Measurements from ENCODE around the gene NEURL1B. TPM values are rescaled to one million over a fixed set of nuclear protein-coding genes. Genes with fewer than 3 reads are reported as not detected.
"Not testable (repeated sequence)": the region's sequence is repeated elsewhere in the genome, so short reads cannot be mapped to it uniquely, and the experiment has no call there.

The NEURL1B gene
- total RNA-seq, 2 donors from 2014 or later: 0.23 to 1.4 TPM

GRCh38 chr5:172707285-172708182, 66.5 kb downstream of the NEURL1B start:
- no peak for DNase-seq (ENCODE audit: low spot score in 2 of 2)
- Mint-ChIP-seq H3K9me3 (no peaks in the 10 kb centered on the region), H3K36me3 (no peaks in the 10 kb centered on the region), H3K27ac (no peak overlapping the region)
- ATAC-seq: no peak

DNA sequence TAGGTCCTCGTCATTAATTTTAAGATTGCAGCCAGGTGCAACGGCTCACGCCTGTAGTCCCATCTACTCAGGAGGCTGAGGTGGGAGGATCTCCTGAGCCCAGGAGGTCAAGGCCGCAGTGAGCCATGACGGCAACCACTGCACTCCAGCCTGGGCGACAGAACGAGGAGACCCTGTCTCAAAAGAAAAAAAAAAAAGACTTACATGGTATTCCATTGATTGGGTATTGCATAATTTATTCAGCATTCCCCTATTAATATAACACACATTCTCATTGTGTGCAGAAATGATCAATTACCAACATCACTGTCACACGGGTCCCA, 67.1 kb downstream of the NEURL1B start:
- H3K9me3 Mint-ChIP-seq: no peaks in the 10 kb centered on the region
- H3K36me3 Mint-ChIP-seq: no peaks in the 10 kb centered on the region
- H3K27ac Mint-ChIP-seq: no peak overlapping the region
- DNase-seq (ENCODE audit: low spot score in 2 of 2) (no peak), ATAC-seq (no peak)

GRCh38 chr5:172710676-172711075, 69.6 kb downstream of the NEURL1B start:
- ATAC-seq: no peak
- DNase-seq (ENCODE audit: low spot score in 2 of 2): no peak
- no peak overlapping the region for H3K27ac Mint-ChIP-seq

DNA sequence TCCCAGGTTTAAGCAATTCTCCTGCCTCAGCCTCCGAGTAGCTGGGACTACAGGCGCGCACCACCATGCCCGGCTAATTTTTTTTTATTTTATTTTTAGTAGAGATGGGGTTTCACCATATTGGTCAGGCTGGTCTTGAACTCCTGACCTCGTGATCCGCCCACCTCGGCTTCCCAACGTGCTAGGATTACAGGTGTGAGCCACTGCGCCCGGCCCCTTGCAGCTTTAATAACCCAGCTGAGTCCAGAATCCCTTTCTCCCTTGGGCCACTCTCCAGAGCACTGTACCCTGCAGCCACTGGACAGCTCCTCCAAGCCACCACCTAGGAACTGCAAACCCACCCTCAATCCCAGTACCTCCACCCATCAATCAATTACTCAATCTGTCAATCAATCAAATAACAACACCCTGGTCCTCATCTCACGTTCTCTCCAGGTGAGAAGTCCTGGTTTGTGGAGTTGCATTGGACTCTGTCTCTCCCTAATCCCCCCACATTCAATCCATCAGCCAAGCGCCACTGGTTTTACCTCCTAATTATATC, 70.3 kb downstream of the NEURL1B start:
- not testable (repeated sequence) for H3K9me3 Mint-ChIP-seq; ATAC-seq; DNase-seq (ENCODE audit: low spot score in 2 of 2); H3K27ac Mint-ChIP-seq; H3K36me3 Mint-ChIP-seq

More at GRCh38 chr5:172710676-172711075, 69.6 kb downstream of the NEURL1B start:
- no peaks in the 10 kb centered on the region for H3K36me3 Mint-ChIP-seq
- no peaks in the 10 kb centered on the region for H3K9me3 Mint-ChIP-seq

DNA sequence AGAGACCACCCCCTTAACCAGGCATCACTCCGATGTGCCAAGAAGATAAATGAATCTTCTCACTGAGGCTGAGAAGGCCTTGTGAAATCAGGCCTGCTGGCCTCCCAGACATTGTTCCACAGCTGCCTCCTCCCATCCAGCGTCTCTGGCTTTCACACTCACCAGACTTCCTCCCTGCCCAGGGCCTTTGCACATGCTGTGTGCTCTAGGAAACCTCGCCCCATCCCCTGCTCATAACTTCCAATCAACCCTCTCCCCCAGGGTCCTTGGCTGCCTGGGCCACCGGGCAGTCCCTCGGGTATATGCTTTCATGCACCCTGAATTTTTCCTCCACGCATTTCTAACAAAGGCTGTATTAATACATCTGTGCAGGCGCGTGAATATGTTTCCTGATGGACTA, 71.5 kb downstream of the NEURL1B start:
- ATAC-seq: no peak

DNA sequence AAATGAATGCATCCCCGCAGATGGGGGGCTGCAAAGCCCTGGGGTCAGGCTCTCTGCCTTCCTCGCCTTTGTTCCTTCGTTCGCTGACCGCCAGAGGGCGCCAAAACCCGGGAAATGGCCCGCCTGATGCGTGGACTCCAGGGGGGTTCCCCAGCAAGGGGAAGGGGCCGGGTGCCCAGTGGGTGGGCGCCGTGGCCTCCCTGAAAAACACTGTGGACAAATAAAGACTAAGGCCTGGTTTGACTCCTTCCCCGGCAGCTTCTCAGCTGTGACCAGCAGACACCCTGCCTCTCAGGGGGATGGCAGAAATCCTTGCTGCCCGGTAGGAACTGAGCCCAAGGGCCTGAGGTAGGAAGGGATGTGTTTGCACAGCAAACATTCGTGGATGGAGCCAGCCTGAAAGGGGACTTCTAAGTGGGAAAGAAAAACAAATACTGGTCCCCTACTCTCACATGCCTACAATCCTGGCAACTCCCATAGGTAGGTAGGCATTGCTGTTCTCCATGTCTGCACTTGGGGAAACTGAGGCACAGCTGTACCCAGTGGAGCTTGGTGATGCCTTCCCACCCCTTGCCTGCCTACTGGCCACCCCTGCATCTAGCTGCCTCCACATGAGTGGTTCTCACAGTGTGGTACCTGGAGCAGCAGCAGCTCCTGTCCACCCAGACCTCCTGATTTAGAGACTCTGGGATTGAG, 72.2 kb downstream of the NEURL1B start:
- no peak overlapping the region for H3K27ac Mint-ChIP-seq
- peak; percentile 60 to 68 for ATAC-seq

More for the DNA sequence above, 71.5 kb downstream of the NEURL1B start:
- no peak for DNase-seq (ENCODE audit: low spot score in 2 of 2)
- no peaks in the 10 kb centered on the region for H3K36me3 Mint-ChIP-seq
- no peak overlapping the region for H3K27ac Mint-ChIP-seq
- no peaks in the 10 kb centered on the region for H3K9me3 Mint-ChIP-seq

GRCh38 chr5:172713809-172714490, 72.9 kb downstream of the NEURL1B start:
- no peak overlapping the region for H3K27ac Mint-ChIP-seq
- H3K9me3 Mint-ChIP-seq: no peaks in the 10 kb centered on the region
- DNase-seq (ENCODE audit: low spot score in 2 of 2): no peak
- no peaks in the 10 kb centered on the region for H3K36me3 Mint-ChIP-seq
- ATAC-seq: no peak

More for the DNA sequence above, 72.2 kb downstream of the NEURL1B start:
- Mint-ChIP-seq H3K36me3 (no peaks in the 10 kb centered on the region), H3K9me3 (no peaks in the 10 kb centered on the region)
- DNase-seq (ENCODE audit: low spot score in 2 of 2): peak; percentile 68 to 84

DNA sequence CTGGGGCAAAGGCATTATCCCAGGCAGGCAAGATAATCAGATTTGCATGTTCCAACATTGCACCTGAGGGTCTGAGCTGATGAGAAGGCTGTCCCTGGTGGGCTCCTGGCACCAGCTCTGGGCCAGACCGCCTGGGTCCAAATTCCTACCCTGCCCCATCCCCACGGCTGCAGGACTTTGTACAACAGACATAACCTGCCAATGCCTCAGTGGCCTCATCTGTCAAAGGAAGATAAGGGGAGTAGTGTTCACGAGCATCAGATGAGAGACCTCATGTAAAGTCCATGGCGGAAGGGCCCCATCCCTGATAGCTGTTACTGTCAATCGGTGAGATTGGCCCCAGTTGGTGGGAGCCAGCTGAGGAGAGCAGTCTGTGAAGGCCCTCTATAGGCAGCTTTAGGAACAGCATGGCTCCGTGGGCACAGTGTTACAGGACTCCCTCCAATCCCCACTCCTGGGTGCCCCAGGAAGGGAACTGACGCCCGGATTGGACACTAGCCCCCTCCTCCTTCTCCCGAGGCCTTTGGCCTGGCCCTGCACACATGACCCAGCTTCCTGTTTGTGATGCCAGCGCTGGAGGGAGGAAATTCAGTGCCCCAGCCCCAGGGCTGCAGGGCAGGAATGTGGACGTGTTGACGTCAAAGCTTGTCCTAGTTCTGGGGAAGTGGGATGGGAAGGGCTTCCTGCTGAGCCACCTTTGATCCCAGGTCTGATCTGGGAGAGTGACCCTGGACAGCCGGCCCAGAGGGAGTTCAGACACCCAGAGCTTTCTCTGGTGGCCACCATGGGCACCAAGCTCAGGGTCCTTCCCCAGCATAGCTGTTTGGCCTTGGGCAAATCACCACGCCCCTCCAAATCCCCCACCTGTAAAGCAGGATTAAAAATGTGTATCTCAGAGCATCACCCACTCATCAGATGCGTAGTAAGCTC, 73.7 kb downstream of the NEURL1B start:
- ATAC-seq (peak; percentile 75 to 83), DNase-seq (ENCODE audit: low spot score in 2 of 2) (peak in 1 of 2 donors; percentile 71)
- H3K36me3 Mint-ChIP-seq: no peaks in the 10 kb centered on the region
- no peaks in the 10 kb centered on the region for H3K9me3 Mint-ChIP-seq
- H3K27ac Mint-ChIP-seq: no peak overlapping the region

DNA sequence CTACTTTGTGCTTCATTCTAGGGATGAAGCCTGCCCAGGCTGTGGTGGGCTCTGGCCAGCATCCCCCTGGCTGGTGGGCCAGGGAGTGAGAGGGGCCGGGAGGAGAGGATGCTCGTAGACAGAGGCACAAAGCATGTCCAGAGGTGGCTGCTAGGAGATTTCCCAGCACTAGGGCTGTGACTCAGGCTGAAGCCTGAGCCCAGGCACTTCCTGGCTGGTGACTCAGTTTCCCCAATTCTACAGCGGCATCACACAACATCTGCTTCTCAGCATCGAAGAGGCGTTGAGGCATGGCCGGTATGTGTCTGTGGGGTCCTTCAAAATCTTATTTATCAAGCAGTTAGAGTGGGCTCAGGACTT, 74.3 kb downstream of the NEURL1B start:
- ATAC-seq (no peak), DNase-seq (ENCODE audit: low spot score in 2 of 2) (no peak)
- Mint-ChIP-seq H3K27ac (no peak overlapping the region), H3K36me3 (no peaks in the 10 kb centered on the region), H3K9me3 (no peaks in the 10 kb centered on the region)

DNA sequence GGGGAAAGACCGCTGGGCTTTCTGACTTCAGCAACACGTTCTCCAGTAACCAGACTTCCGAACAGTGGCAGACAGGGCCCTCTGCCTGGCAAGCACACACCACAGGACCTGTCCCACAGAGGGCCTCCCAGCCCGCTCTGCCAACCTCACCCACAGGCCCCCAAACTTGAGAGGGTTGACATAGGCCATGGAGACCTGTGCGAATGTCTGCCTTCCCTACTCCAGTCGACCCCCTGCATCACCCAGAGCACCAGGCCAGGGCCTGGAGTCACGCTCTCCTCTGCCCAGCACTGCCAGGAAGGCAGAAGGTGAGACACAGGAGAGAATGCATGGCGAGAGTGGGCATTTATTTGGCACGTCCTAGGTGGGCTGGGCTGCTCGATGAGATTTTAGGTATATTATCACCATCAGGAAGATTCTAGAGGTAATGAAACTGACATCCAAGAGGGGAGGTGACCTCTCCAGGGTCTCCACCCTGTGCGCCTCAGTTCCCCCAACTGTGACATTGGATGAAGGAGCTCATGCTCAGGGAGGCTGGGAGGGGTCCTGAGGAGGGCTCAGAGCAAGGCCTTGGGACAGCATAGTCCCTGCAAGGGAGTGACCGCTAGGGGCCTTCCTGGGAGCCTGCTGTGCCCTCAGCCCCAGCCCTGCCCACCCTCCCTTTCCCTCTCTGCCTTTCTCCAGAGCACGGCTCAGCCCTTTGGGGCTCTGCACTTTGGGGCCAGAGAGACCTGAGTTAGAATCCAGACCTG, 75.0 kb downstream of the NEURL1B start:
- ATAC-seq (no peak), DNase-seq (ENCODE audit: low spot score in 2 of 2) (no peak)
- no peak overlapping the region for H3K27ac Mint-ChIP-seq

DNA sequence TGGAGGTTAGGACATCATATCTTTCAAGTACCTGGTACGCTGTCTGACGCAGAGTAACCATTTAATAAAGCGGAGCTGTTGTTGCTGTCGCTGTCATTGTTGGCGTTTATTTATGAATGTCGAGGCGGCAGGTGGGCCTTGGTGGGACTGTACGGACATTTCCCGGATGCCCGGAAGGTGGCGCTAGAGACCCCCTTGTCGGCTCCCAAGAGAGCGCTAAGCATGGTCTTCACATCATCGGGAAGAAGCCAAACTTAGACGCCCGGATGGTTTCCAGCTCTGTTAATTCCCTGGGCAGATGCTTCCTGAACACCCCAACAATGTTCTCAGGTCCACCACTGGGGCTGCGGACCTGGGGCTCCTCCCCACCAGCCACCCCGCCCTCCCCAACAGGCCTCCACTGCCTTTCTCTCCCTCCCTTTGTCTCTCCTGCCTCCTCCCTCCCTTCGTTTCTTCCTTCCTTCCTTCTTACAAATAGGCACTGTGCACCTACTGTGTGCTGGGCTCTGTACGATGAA, 75.8 kb downstream of the NEURL1B start:
- Mint-ChIP-seq H3K9me3 (no peaks in the 10 kb centered on the region), H3K36me3 (no peaks in the 10 kb centered on the region), H3K27ac (no peak overlapping the region)
- peak; percentile 72 to 75 for ATAC-seq
- peak; percentile 76 to 81 for DNase-seq (ENCODE audit: low spot score in 2 of 2)

More for the DNA sequence above, 75.0 kb downstream of the NEURL1B start:
- Mint-ChIP-seq H3K36me3 (no peaks in the 10 kb centered on the region), H3K9me3 (no peaks in the 10 kb centered on the region)

GRCh38 chr5:172717481-172718195, 76.6 kb downstream of the NEURL1B start:
- H3K9me3 Mint-ChIP-seq: no peaks in the 10 kb centered on the region
- H3K27ac Mint-ChIP-seq: no peak overlapping the region
- DNase-seq (ENCODE audit: low spot score in 2 of 2): no peak
- no peaks in the 10 kb centered on the region for H3K36me3 Mint-ChIP-seq
- no peak for ATAC-seq

DNA sequence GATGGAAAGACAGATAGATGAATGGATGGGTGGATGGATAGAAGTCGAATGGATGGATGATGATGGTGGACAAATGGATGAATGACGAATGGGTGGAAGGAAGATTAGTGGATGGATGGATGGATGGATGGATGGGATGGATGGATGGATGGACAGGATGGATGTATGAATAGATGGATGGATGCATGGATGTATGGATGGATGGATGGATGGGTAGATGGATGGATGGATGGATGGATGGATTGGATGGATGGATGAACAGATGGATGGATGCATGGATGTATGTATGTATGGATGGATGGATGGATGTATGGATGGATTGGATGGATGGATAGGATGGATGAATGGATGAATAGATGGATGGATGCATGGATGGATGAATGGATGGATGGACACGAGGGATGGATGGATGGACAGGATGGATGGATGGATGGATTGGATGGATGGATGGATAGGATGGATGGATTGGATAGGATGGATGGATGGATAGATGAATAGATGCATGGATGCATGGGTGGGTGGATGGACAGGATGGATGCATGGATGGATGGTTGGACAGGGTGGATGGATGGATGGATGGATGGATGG, 77.6 kb downstream of the NEURL1B start:
- no peak for ATAC-seq
- Mint-ChIP-seq H3K36me3 (no peaks in the 10 kb centered on the region), H3K9me3 (no peaks in the 10 kb centered on the region), H3K27ac (no peak overlapping the region)
- DNase-seq (ENCODE audit: low spot score in 2 of 2): no peak

GRCh38 chr5:172719211-172719610, 78.1 kb downstream of the NEURL1B start:
- no peaks in the 10 kb centered on the region for H3K9me3 Mint-ChIP-seq
- no peak for DNase-seq (ENCODE audit: low spot score in 2 of 2)
- ATAC-seq: no peak
- no peaks in the 10 kb centered on the region for H3K36me3 Mint-ChIP-seq
- no peak overlapping the region for H3K27ac Mint-ChIP-seq
